Keratinocyte (primary cell): ENCODE measurements around the gene NOSIP. TPM values are rescaled to one million over a fixed set of nuclear protein-coding genes. Genes with fewer than 3 reads are reported as not detected.
A peak's percentile ranks its signal among the peaks of the same experiment; 100 is the strongest.

Experiments used
- DNase-seq: peaks from one replicate; pipeline ENCODE4 v3.0.0-alpha.2; 2011; ENCODE audit warnings: low read depth, missing footprints, low spot score
- FAIRE-seq: peaks from 2 replicates; lab custom pipeline; 2011; peaks lifted over from hg19 to GRCh38; lab: Jason Lieb, UNC
- H2AFZ ChIP-seq: 2 replicates; pipeline ENCODE4 v1.6.0; 2012; ENCODE audit warnings: low read length, control low read depth, inconsistent platforms; ENCODE audit not compliant: control insufficient read depth
- H3K27ac ChIP-seq: 2 replicates; pipeline ENCODE4 v1.5.1; 2011; ENCODE audit warnings: low read length; ENCODE audit not compliant: control insufficient read depth, insufficient read depth
- H3K27me3 ChIP-seq: 3 replicates; pipeline ENCODE4 v1.6.0; 2011; ENCODE audit warnings: low read length; ENCODE audit not compliant: control insufficient read depth, insufficient read depth; ENCODE audit errors: extremely low read depth
- H3K36me3 ChIP-seq, 2 experiments: 2 replicates in 1 of 2; 3 replicates in 1 of 2; pipeline ENCODE4 v1.5.1; 2011; ENCODE audit warnings: low read length in 2 of 2, mild to moderate bottlenecking in 1 of 2; ENCODE audit not compliant: control insufficient read depth in 2 of 2, insufficient read depth in 2 of 2; ENCODE audit errors: extremely low read depth in 1 of 2
- H3K4me1 ChIP-seq: 3 replicates; pipeline ENCODE4 v1.5.1; 2011; ENCODE audit warnings: low read length; ENCODE audit not compliant: control insufficient read depth, insufficient read depth; ENCODE audit errors: extremely low read depth
- H3K4me2 ChIP-seq: 3 replicates; pipeline ENCODE4 v1.6.0; 2011; ENCODE audit warnings: low read depth, low read length; ENCODE audit not compliant: control insufficient read depth, insufficient read depth; ENCODE audit errors: extremely low read depth
- H3K4me3 ChIP-seq, 3 experiments: fragments of 200-600 bp in 1 of 3; sonication (generic) in 1 of 3; 2 replicates in 2 of 3; 3 replicates in 1 of 3; pipeline ENCODE4 v1.5.1; 2011 to 2016; ENCODE audit warnings: low read length in 3 of 3, mild to moderate bottlenecking in 3 of 3, control low read depth in 2 of 3, inconsistent platforms in 1 of 3, low read depth in 1 of 3, mixed read lengths in 1 of 3, mixed run types in 1 of 3, moderate library complexity in 1 of 3; ENCODE audit not compliant: control insufficient read depth in 2 of 3, insufficient read depth in 2 of 3; ENCODE audit errors: extremely low read depth in 1 of 3
- H3K79me2 ChIP-seq: 2 replicates; pipeline ENCODE4 v1.6.0; 2012; ENCODE audit warnings: low read length; ENCODE audit not compliant: control insufficient read depth, insufficient read depth
- H3K9ac ChIP-seq: 3 replicates; pipeline ENCODE4 v1.6.0; 2011; ENCODE audit warnings: low read length; ENCODE audit not compliant: control insufficient read depth, insufficient read depth; ENCODE audit errors: extremely low read depth
- H3K9me1 ChIP-seq: 3 replicates; pipeline ENCODE4 v1.6.0; 2011; ENCODE audit warnings: low read length; ENCODE audit not compliant: control insufficient read depth, insufficient read depth; ENCODE audit errors: extremely low read depth
- H3K9me3 ChIP-seq: 2 replicates; pipeline ENCODE4 v1.5.1; 2012; ENCODE audit warnings: low read depth, low read length; ENCODE audit not compliant: control insufficient read depth
- H4K20me1 ChIP-seq: 3 replicates; pipeline ENCODE4 v1.6.0; 2011; ENCODE audit warnings: low read length; ENCODE audit not compliant: control insufficient read depth, insufficient read depth; ENCODE audit errors: extremely low read depth
- CTCF ChIP-seq, 3 experiments: IDR thresholded peaks in 1 of 3; conservative IDR thresholded peaks in 1 of 3; optimal IDR thresholded peaks in 1 of 3; 2 replicates in 2 of 3; 3 replicates in 1 of 3; pipeline versions ENCODE3 to v1.5.1; 2011; ENCODE audit warnings: low read length in 3 of 3, mild to moderate bottlenecking in 3 of 3, moderate library complexity in 2 of 3, control low read depth in 1 of 3, inconsistent platforms in 1 of 3; ENCODE audit not compliant: insufficient read depth in 2 of 3; ENCODE audit errors: extremely low read depth in 1 of 3
- EZH2 ChIP-seq: IDR thresholded peaks from one replicate; pipeline ENCODE4 v1.6.1; 2012; ENCODE audit warnings: inconsistent platforms, mild to moderate bottlenecking, low read length, moderate library complexity
- dilution Hi-C: fragments of 300-500 bp; cut with MboI; formaldehyde crosslinking; loops from one replicate; pipeline ENCODE4 v1.7.0; 2020; ENCODE audit warnings: low sequenced_read_pairs; ENCODE audit not compliant: extremely low pct_ligation_motif_present
- polyA plus RNA-seq, 5 experiments: library from polyadenylated mRNA; depleted of rRNA in 3 of 5; stranded (reverse) in 3 of 5; stranded (forward) in 1 of 5; unstranded in 1 of 5; fragments of >200 nt; gene quantifications; 1 replicate in 1 of 5; 2 replicates in 3 of 5; 3 replicates in 1 of 5; pipeline versions ENCODE4 v1.2.1 to v1.2.3, GENCODE V29; 2011 to 2012; ENCODE audit warnings: missing spikeins in 2 of 5, low read depth in 1 of 5, low replicate concordance in 1 of 5

NOSIP gene
- polyA plus RNA-seq, 1 donor (not counting 4 experiments of a cell fraction or from before 2014, with no cell fraction given), result 36.6 TPM

DNA sequence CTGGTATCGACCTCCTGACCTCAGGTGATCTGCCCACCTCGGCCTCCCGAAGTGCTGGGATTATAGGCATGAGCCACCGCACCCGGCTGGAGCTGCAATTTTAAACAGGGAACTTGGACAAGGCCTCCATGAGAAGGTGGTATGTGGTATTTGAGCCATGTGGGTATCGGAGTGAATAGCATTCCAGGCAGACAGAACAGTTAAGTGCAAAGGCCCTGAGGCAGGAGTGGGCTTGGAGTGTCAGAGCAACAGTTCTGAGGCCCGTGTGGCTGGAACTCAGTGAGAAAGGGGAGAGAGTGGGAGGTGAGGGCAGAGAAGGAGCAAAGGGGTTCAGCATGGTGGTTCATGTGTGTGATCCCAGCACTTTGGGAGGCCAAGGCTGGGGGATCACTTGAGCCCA lies 49.6 kb downstream of the NOSIP start:
- Histone ChIP-seq H4K20me1 (no peaks in the 10 kb centered on the region), H3K79me2 (no peaks in the 10 kb centered on the region), H3K4me2 (no peak overlapping the region), H3K27me3 (no peaks in the 10 kb centered on the region), H3K36me3 (no peaks in the 10 kb centered on the region), H3K4me1 (peaks cover 7% of the 10 kb centered on the region), H3K9me3 (no peaks in the 10 kb centered on the region), H3K4me3 (no peak overlapping the region), H3K27ac (no peak overlapping the region), H3K9ac (no peak overlapping the region), H3K9me1 (no peaks in the 10 kb centered on the region), H2AFZ (no peak overlapping the region)
- TF ChIP-seq CTCF (optimal IDR thresholded peaks at IDR 0.05 in 1 of 3, IDR thresholded peaks at IDR 0.05 in 1 of 3, conservative IDR thresholded peaks at IDR 0.05 in 1 of 3; ENCODE audit: extremely low read depth in 1 of 3, insufficient read depth in 2 of 3, low read length in 3 of 3) (no peak), EZH2 (no peak)
- dilution Hi-C loops, result no loop called here
- DNase-seq, result no peak
- no peak for FAIRE-seq

- Histone ChIP-seq H3K79me2 (no peaks in the 10 kb centered on the region), H2AFZ (no peak overlapping the region)
- DNase-seq, result no peak
Observed at GRCh38 chr19:49528211-49528771, 52.1 kb downstream of the NOSIP start.

More at GRCh38 chr19:49528211-49528771, 52.1 kb downstream of the NOSIP start:
- Histone ChIP-seq H3K4me3 (peak overlapping the region in 1 of 3 experiments; percentile 38), H3K9me3 (no peaks in the 10 kb centered on the region), H3K4me2 (peak overlapping the region; percentile 79), H3K27me3 (no peaks in the 10 kb centered on the region), H3K4me1 (peaks cover 2% of the 10 kb centered on the region), H3K9me1 (no peaks in the 10 kb centered on the region), H3K27ac (no peak overlapping the region), H3K9ac (no peak overlapping the region), H3K36me3 (no peaks in the 10 kb centered on the region), H4K20me1 (no peaks in the 10 kb centered on the region)
- no peak for FAIRE-seq
- dilution Hi-C loops, result no loop called here
- TF ChIP-seq EZH2 (no peak), CTCF (optimal IDR thresholded peaks at IDR 0.05 in 1 of 3, IDR thresholded peaks at IDR 0.05 in 1 of 3, conservative IDR thresholded peaks at IDR 0.05 in 1 of 3; ENCODE audit: extremely low read depth in 1 of 3, insufficient read depth in 2 of 3, low read length in 3 of 3) (no peak)
